NCI-H146 treated with DMSO at 0.1 percent for 48 hours (cell line): ENCODE results near the gene PDGFB.
A peak's percentile ranks its signal among the peaks of the same experiment; 100 is the strongest.

Experiments
- DNase-seq: peaks from one replicate; lab custom pipeline; 2025; ENCODE audit not compliant: unreplicated experiment; lab: John Stamatoyannopoulos, UW

PDGFB gene

DNA sequence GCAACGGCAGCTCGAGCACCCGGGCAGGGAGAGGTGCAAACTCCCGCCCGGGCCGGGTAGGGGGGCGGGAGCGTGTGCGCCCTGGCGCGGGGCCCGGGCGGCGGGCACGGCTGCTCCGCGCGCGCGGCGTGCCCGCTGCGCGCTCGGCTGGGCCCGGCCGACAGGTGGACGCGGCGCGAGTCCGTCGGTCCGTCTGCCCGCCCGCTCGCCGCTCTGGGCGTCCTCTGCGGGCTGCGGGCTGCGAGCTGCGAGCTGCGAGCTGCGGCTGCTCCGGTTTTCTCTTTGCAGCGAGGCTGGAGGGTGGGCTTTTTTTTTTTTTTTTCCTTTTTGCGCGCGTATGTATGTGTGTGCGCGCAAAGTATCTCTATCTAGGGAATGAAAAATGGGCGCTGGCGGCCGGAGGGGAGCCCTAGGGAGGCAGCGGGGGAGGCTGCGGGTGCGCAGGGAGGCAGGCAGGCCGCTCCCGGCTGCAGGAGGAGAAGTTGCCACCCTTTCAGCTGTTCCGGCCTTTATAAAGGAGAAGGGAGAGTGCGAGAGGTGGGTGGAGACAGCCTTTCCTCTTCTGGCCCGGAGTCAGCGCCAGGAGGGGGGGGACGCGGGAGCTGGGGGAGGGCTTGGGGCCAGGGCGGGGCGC, at the start of gene PDGFB:
Gene PDGFB, minus strand, starts transcription at position 487 of the 634 bp plus-strand sequence. CDS start 1,019 bp downstream, outside the sequence.
- no peak for DNase-seq

DNA sequence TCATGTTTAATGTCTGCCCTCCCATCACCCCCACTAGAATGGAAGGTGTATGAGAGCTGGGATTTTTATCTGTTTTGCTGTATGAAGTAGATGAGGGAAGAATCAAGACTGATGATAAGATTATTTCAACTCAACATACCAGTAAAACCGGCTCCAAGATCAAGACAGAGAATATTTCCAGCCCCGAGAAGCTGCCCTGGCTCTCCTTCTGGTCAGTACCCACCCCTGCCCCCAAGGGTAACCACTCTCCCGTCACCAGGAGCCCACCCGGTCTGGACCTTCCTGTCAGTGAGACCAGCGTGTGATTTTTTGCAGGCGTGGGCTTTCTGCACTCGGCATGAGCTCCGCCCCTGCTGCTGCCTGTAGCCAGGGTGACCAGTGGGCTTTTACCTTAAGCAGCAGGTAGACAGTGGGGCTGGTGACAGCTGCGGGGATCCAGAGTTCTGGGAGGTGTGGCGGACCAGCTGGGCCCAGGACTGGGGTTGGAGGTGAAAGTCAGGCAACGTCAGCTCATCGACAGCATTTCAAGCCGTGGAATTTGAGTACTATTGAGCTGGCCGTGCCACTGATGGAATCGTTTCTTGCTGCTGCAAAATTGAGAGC, 49.1 kb upstream of the PDGFB start:
- no peak for DNase-seq

DNA sequence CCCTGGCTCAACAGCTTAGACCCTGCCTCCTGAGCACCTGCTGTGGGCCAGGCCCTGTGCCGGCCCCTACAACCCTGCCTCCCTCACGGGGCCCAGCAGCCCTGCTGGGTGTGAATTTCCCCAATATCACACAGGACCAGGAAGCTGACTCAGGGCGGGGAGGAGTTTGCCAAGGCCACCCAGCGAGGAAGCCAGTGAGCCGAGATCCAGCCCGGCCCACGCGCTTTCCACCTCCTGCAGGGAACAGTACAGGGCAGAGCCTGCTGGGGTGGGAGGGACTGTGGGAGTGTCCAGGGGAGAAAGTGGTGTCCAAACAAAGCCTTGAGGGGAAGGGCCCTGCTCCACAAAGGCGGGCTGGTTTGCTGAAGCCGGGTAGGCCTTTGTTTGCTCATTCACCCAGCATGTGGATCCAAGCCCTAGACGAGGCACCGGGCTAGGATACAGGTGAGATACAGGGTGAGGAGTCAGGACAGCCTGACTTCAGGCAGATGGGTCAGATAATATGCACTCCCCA, 47.8 kb upstream of the PDGFB start:
- peak; percentile 68 for DNase-seq

DNA sequence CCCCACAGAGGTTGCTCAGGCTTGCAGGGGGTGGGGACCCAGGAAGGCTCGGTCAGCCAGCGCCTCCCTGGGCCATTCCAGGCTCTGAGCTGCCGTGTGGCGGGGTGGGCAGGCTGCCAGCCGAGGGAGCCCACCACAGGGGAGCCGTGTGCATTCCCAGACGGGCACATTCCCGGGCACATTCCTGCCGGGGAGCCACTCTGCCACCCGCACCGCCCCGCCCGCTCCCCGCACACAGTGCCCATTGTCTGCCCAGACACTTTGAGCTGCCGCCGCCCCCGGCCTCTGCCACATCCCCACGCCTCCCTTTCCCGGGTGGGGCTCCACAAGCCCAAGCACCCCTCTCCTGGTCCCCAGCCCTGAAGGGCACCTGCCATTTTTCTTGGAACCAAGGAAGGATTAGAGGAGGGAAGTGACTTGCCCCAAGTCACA, 47.3 kb upstream of the PDGFB start:
- DNase-seq = no peak

DNA sequence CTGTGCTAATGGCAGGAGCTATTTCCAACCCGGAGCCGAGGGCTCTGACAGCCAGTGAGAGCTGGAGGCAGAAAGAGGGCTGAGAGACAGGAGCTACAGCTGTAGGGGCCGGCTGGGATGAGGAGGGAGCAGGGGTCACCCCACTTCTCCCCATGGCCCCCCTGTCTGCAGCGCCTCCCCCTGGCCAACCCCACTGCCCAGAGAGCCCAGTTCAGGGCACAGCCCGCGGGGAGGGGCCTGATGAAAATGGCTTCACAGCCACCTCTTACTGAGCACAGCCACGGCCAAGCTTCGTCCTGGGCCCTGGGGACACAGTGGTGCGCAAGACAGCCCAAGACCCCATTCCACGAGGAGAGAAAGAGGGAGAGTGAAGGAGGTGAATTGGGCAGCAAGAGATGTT, 46.7 kb upstream of the PDGFB start:
- no peak for DNase-seq

DNA sequence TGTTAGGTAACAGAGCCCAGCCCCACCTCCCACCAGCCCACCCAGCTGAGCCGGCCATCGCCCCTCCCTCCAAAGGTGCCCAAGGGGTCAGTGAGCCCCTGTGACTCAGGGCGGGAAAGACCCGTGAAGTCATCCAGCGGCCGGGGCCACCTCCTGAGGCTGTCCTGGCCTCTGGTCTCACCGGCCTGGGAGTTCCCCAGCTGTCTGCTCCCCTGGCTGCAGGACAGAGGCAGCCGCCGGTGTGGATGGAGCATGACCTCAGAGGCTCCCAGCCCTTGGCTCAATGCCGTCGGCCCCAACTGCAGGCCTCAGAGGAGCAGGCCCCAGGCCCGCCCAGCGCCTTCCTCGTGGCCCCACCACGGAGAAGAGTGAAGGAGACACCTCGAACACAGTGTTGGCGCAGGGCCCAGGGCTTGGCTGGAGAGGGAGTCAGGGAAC, 46.0 kb upstream of the PDGFB start:
- DNase-seq = no peak

DNA sequence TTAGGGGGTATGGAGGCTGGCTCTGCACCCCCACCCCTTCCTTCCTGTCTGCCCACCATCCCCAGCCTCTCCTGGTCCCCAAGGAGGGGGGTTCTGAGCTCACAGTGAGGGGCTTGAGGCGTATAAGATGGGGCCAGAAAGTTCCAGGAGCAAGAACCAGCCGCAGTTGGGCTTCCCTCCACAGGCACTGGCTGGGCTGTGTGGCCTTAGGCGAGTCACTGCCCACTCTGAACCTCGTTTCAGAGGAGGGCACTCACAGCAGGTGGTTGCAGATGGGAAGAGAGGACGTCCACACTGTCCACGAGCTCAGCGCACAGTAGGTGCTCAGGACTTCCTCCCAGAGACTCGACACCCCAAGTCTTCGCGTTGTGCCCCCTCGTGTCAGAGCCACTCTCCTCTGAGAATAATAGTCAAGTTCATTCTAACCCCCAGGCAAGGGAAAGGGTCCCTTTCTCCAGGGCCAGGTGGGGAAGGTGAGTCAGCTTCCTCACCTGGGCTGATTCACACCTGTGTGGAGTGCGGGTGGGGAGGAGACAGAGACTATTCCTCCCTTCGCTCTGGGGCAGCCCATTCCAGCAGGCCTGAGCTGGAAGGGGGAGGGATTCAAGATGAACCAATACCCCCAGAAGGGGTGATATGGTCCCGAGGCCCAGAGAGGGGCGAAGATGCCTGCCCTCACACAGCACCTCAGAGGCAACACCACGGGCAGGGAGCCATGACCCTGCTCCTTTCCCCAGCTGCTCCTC, 45.4 kb upstream of the PDGFB start:
- DNase-seq = no peak

DNA sequence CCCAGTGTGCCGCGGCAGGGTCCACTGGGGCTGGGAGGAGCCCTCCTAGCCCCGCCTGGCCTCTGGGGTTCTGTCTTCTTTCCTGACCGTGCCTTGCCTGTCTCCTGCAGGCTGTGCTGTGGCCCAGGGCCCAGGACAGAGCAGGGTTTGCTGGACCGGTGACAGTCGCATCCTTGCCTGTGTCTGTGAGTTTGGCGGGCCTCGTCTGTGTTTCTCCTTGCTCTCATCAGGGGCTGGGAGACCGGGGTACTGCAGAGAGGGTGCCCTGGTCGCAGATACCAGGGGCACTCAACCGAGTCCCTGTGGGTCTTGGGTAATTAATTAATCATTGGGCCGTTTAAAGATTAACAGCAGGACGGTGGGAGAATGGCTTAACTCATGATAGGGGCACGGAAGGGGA, 44.8 kb upstream of the PDGFB start:
- DNase-seq = no peak

DNA sequence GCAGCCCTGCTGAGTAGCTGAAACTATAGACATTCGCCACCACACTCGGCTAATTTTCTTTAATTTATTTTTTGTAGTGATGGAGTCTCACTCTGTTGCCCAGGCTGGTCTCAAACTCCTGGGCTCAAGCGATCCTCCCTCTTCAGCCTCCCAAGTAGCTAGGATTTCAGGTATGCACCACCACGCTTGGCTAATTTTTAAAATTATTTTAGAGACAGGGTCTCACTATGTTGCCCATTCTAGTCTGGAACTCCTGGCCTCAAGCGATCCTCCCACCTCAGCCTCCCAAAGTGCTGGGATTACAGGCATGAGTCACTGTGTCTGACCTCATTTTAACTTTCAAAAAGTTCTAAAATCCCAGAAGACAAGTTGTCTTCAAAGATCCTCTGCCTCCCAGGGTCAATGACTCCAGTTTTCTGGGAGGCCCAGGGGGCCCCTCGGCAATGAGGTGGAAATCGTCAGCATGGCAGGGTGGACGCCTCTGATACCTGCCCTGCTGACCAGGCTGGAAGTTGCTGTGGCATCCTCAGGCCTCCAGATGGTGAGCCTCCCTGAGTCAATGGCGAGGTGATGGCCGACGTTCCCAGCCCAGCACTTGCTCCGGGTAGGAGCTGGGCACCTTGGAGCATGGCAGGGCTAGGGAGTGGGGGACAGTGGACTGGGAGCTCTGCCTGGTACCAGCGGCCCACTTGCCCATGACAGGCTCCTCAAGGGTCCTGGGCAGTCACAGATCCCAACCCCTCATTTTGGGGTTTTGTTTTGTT, 43.5 kb upstream of the PDGFB start:
- DNase-seq = no peak

DNA sequence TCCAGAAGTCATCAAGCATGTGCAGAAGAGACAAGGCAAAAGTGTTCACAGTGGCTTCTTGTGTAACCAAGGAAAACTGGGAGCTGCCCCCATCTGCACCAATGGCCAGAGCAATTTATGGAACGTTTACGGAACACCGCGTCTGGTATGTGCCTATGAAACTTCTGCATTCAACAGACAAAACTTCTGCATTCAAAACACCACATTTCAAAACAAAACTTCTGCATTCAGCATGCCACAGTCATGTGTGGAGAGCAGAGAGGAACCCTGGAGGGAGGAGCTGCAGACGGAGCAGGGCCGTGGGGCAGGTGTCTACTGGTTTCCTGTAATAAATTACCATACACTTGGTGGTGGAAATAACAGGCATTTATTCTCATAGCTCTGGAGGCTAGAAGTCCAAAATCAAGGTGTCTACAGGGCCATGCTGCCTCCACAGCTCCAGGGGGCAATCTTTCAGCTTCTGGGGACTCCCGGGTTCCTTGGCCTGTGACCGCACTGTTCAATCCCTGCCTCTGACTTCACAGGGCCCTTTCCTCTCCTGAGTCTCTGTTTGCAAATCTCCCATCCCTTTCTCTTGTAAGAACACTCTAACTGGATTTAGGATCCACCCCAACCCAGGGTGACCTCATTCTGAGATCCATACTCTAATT, 42.4 kb upstream of the PDGFB start:
- DNase-seq = no peak

DNA sequence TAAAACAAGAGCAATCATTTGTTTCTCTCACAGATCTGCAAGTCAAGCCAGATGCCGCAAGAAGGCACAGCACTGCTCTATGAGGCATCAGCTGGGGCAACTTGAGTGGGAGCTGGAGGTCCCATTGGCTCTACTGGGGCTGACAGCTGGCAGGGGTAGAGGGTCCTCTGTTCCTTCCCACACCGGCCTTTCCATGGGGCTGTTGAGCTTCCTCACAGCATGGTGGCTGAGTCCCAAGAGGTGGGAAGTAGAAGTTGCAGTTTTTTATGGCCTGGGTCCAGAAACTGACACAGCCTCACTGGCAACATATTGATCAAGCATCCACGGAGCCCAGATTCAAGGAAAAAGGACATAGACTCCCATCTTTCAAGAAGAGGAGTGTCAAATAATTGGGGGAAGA, 40.2 kb upstream of the PDGFB start:
- no peak for DNase-seq

DNA sequence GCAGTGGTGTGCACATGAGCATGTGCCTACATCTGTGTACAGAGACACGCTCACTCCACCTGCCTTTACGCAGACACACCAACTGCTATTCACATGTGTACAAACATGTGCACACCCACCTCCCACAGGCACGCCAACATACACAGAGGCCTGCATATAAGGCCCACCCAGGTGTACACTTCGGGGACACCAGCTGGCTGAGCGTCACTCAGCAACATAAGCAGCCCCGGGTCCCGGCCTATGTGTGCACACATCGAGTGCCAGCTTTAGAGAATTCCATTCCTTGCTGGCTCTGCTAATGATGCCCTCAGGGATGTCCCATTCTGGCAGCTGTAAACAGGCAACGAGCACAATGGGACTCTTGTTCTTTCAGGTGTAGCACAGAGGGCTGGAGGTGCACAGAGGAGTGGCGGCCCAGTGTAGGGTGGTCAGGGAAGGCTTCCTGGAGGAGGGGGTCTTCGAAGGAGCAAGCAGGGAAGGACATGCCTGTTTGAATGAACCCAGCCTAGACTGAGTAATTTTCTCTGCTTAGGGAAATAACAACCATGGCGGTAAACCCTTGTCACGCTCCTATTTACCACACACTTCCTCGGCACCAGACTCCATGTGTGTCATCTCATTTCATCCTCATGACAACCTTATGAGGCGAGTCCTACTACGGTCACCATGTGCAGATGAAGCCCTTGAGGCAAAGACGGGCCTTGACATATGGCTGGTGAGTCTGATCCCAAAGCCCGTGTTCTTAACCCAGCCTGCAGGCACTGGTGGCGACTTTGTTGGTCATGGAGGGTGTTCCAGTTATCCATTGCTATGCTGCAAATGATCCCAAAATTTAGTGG, 39.6 kb upstream of the PDGFB start:
- no peak for DNase-seq

DNA sequence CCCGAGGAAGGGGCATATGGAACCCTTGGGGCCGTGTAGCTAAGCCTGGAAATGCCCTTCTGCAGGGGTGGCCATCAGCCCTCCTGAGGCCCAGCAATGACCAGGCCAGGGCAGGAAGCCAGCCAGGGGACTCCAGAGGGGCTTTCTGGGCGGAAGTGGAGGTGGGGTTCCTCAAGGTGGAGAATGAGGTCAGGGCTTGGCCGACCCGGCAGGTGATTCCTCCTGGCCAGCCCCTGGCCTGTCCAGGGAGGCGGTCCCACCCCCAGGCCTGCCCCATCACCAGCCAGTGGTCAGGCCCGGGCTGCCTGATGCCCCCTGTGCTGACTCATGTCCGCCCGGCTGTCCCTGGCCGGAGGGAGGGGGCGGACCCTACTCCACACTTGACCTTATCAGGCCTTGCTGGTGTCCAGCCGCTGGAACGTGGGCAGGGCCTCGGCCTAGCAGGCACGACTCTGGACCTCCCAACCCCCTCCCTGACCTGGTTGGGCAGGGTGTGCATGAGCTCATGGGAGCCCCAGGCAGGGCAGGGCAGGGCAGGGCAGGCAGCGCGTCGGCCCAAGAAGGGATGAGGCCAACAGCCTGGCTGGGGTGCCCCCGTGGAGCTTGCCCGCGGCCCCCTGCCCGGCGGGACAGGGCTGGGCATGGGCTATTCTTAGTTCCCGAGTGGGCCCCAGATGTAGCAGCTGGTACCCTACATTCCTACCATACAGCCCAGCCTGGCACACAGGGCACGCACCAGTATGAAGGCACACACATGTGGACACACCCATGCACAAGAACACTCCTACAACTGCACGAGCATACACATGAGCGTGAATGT, 38.8 kb upstream of the PDGFB start:
- no peak for DNase-seq

DNA sequence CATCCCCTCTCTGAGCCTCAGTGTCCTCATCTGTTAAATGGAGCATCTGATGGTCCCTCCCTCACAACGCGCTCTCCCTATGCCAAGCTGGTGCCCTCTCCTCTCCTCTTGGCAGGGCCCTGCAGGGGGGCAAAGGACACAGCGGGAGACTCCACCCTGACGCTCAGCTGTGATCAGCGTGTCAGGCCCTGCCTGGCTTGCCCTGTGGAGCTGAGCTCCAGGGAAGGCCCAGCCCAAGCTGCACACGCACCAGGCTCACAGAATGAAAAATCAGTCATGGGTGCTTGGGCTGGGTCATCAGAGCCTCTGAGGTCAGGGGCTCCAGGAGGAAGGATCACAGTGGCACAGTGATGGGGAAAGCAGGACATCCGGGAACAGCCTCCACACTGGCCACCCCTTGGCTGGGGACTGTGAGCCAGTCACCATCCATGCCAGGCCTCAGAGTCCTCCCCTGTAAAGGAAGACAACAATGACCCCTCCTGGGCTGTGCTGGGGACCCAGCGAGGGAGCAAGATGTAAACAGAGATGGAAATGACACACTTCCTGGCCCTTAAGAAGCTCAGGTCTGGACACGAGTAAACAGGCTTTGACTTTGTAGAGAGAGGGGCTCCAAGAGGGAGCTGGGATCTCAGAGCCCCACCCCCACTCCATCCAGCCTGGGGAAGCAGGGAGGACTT, 38.0 kb upstream of the PDGFB start:
- no peak for DNase-seq

DNA sequence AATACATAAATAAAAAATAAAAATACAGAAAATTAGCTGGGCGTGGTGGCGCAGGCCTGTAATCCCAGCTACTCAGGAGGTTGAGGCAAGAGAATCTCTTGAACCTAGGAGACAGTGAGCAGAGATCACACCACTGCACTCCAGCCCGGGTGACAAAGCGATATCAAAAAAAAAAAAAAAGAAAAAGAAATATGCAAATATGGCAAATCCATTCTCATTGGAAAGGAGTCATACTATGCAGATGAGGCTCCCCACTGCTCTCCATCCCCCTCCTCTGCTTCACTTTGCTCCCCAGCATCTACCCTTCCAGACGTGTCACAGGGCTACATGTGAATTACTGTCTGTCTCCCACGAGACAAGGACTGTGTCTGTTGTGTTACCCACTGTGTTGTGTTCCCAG, 36.3 kb upstream of the PDGFB start:
- no peak for DNase-seq

DNA sequence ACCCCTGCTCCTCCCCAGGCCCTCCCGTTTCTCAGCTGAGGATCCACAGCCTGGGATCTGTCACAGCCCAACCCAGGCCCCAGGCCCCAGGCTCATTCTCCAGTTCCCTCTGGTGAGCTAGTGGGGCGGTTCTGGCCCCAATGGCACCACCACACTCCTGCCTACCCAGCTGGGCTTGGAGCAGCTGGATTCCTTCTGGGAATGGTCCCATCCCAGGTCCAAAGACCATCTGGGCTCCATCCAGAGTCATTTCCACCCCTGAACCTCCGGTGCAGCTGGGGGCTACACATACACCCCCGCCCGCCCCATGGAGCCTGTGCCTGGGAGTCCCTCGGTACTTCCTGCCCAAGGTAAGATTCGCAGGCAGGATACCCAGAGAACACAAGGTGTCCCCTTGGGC, 35.5 kb upstream of the PDGFB start:
- DNase-seq = no peak

DNA sequence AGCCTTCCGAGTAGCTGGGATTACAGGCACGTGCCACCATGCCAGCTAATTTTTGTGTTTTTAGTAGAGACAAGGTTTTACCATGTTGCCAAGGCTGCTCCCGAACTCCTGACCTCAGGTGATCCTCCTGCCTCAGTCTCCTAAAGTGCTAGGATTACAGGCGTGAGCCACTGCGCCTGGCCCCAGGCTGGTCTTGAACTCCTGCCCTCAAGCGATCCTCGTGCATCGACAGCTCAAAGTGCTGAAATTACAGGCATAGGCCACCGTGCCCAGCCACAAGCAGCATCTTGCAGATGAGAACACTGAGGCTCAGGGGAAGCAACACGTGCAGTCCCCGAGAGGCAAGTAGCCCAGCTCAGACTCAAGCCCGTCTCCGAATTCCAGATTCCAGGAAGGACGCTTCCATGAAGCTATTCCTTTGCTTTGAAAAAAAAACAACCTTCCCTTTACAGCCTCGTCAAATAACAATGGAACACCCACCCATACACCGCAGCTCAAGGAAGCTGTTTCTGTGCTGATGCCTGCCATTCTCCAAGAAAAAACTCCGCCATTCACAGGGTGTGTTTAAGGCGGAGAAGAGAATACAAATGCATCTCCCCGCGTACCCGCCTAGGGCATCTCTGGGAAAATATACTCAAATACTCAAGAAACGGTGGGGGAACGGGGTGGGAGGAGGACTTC, 34.5 kb upstream of the PDGFB start:
- DNase-seq = no peak

DNA sequence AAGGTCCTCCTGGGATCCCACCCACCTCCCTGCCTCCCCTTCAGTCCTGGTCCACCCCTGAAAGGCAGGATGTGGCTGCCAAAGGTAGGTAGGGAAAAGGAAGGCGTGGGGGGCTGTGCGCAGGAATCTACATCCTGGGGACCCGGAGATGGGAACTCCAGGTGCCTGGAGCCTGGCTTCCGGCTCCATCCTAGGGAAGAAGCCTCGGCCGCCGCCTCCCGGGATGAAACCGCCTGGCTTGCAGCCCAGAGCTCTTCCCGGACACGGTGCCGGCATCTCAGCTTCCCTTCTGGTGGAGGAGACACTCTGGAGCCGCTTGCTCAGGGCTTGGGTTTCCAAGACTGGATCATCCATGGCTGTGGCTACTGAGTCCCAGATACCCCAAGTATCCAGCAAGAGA, 33.3 kb upstream of the PDGFB start:
- no peak for DNase-seq
